Panc1 (cell line): Measurements from ENCODE around the gene AP3S1.

Experiments
- POLR2AphosphoS5 ChIP-seq: IDR thresholded peaks from 2 replicates; pipeline ENCODE4 v1.6.1; 2012; ENCODE audit warnings: mild to moderate bottlenecking, low read depth, low read length, moderate library complexity
- REST ChIP-seq, 2 experiments: IDR thresholded peaks; 2 replicates each; pipeline ENCODE4 v1.6.1; 2011 to 2012; ENCODE audit warnings: low read depth in 2 of 2, control low read depth in 1 of 2, low read length in 1 of 2, mild to moderate bottlenecking in 1 of 2, moderate library complexity in 1 of 2; ENCODE audit not compliant: insufficient read depth in 1 of 2
- SIN3A ChIP-seq: IDR thresholded peaks from 2 replicates; pipeline ENCODE4 v1.6.1; 2012; ENCODE audit warnings: low read depth, mild to moderate bottlenecking, low read length, moderate library complexity, borderline replicate concordance; ENCODE audit not compliant: insufficient read depth
- TF ChIP-seq, protein P1 (sequence below): fragments of 450-650 bp; IDR thresholded peaks from 2 replicates; pipeline ENCODE4 v1.5.1; 2017; ENCODE audit warnings: mild to moderate bottlenecking

DNA sequence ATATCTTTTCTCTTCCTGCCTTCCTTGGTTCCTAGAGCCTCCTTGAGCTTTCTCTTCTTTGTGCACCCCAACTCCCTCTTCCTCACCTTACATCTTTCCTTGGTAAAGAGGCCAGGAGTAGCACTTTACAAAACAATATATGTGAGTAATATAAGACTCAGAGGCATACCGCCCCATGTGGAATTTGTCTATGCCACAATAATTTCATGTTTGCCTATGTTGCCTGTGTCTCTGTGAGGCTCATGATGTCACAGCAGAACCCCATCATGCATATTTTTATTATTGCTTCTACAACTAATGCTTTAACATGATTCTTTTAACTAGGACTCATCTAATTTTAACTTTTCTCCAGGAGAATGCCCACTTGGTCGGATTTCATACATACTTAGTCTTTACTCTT is 105.5 kb downstream of the AP3S1 start:
- TF ChIP-seq, protein P1, sequence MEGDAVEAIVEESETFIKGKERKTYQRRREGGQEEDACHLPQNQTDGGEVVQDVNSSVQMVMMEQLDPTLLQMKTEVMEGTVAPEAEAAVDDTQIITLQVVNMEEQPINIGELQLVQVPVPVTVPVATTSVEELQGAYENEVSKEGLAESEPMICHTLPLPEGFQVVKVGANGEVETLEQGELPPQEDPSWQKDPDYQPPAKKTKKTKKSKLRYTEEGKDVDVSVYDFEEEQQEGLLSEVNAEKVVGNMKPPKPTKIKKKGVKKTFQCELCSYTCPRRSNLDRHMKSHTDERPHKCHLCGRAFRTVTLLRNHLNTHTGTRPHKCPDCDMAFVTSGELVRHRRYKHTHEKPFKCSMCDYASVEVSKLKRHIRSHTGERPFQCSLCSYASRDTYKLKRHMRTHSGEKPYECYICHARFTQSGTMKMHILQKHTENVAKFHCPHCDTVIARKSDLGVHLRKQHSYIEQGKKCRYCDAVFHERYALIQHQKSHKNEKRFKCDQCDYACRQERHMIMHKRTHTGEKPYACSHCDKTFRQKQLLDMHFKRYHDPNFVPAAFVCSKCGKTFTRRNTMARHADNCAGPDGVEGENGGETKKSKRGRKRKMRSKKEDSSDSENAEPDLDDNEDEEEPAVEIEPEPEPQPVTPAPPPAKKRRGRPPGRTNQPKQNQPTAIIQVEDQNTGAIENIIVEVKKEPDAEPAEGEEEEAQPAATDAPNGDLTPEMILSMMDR, result no peak
- TF ChIP-seq SIN3A (no peak), POLR2AphosphoS5 (no peak), REST (IDR thresholded peaks at IDR 0.05; ENCODE audit: insufficient read depth in 1 of 2, low read depth in 2 of 2, low read length in 1 of 2) (no peak)
